ENCODE results near the gene SUPT20HL1.
"Not testable (repeated sequence)": the region's sequence is repeated elsewhere in the genome, so short reads cannot be mapped to it uniquely, and the experiment has no call there.

The SUPT20HL1 gene
- 0 to 0.10 (median 0) reads per million in 9 experiments for total RNA-seq

DNA sequence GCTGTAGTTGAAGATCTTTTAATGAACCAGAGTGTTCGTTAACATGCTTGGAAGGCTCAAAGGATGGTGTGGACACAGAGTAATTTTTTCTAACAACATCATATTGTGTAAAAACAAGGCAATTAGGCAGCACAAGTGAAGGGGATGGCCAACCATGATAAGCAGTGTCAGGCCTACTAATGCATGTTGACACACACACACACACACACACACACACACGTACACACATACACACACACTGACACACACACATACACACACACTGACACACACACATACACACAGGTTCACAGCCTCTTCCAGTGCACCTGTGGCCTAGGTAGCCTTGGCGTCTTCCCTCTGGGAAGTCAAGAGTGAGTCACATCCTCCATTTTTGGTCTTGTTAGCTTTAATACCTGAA is at the start of gene SUPT20HL1:
Gene SUPT20HL1, plus strand, starts transcription at position 368 of the 400 bp plus-strand sequence. CDS start 2,122 bp downstream, outside the sequence.
- Mint-ChIP-seq H3K36me3 (ENCODE audit: insufficient read depth) (no peaks in the 10 kb centered on the region), H3K27ac (peak within 1 kb of the TSS in 1 of 2 donors; percentile 63), H3K4me3 (no peak within 1 kb of the TSS), H3K9me3 (no peaks in the 10 kb centered on the region), H3K4me1 (ENCODE audit: low read depth in 2 of 2) (no peaks in the 10 kb centered on the region), H3K27me3 (no peaks in the 10 kb centered on the region)
- DNase-seq (no peak), ATAC-seq (replicated peaks) (no peak)

DNA sequence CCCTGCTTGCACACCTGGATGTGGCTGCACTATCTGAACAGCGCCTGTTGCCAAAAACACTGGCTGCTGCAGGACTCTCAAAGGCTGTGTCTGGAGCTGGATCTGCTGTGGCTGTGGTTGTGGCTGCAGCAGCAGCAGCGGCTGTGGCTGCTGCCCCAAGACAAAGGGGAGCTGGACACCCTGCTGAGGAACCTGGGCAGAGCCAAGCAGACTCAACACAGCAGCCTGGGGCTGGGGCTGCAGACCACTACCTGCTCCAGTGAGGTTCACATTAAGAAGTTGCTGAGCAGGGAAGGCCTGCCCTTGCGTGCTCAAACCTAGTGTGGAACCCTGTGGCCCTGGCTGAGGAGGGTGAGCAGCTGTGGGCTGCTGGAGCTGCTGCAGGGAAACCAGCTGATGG is 49.5 kb upstream of the SUPT20HL1 start:
- H3K4me3 Mint-ChIP-seq; H3K27ac Mint-ChIP-seq; H3K4me1 Mint-ChIP-seq (ENCODE audit: low read depth in 2 of 2); H3K9me3 Mint-ChIP-seq; H3K36me3 Mint-ChIP-seq (ENCODE audit: insufficient read depth); H3K27me3 Mint-ChIP-seq; DNase-seq; ATAC-seq (replicated peaks): not testable (repeated sequence)

DNA sequence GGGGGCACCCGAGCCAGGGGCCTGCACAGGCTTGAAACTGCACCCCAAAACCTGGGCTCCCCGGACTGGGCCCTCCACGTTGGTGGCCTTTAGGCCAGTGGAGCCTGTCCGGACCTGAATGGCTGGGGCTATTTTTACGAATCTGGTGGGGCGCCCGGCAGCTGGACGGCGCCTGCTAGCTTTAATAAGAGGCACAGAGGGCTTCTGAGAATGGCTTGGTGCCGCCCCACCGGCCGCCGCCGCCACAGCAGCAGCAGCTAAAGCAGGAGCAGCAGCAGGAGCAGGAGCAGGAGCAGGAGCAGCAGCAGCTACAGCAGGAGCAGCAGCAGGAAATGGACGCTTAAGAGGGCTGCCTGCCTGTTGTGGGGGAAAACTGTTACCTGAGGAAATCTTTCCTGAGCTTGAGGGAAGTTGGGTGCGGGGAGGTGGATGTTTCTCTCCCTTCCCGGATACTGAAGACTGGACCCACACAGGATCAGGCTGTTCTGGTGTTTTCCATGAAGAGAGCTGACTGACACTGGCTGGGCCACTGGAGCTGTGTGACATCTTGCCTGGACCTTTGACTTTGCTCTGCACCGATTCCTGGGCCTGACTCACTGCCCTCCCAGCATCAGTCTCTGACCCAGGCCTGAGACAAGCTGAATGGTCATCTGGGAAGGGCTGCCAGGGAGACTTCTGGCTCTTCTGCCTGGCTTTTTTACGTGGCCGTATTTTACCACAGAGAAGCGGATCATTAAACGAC is 48.8 kb upstream of the SUPT20HL1 start:
- H3K36me3 Mint-ChIP-seq (ENCODE audit: insufficient read depth); H3K27me3 Mint-ChIP-seq; ATAC-seq (replicated peaks); H3K9me3 Mint-ChIP-seq; DNase-seq; H3K4me3 Mint-ChIP-seq; H3K27ac Mint-ChIP-seq; H3K4me1 Mint-ChIP-seq (ENCODE audit: low read depth in 2 of 2): not testable (repeated sequence)

DNA sequence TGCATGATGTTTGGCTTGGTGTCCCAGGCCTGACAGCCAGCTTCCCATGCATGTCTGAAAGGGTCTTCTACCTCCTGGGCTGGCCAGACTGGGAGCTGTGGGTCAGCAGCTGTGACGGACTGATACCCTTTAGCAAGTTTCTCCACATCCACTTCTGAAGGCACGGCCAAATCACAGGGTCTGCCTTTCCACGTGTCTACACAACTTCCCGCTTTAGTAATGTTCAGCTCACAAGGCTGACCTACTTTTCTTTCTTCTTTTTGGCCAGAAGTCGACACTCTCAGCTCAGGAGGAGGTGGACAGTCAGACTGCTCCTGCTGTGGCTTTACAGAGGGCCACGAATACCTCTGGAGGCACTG is 48.2 kb upstream of the SUPT20HL1 start:
- H3K36me3 Mint-ChIP-seq (ENCODE audit: insufficient read depth); H3K4me3 Mint-ChIP-seq; H3K9me3 Mint-ChIP-seq; H3K4me1 Mint-ChIP-seq (ENCODE audit: low read depth in 2 of 2); H3K27ac Mint-ChIP-seq; ATAC-seq (replicated peaks); H3K27me3 Mint-ChIP-seq; DNase-seq: not testable (repeated sequence)

DNA sequence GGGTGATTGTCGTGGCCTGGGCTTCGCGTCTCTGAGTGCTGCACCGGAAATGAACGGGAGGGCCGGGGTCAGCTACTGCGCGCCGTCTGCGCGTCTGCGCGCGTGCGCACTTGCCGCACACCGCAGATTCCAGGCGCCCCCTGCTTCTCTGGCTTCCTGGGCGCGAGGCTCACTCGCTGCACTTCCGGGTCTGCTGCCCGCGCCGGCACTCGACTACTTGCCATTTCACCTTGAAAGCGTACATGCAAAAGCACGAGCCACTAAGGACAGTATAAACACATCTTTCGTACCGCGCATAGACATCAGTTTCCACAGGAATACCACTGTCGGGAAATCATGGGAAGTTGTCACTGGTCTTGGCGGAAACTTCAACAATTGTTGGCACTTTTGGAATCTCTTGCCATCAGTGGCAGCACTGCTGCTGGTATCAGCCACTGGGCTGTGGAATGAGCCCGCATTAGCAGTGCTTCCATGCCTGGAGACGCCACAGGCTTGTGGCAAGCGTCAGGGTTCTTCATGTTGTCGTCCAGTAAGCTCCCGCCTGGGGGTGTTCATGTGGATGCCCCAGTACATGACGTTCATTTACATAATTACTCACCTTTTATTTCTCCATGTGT is 46.3 kb upstream of the SUPT20HL1 start, which contains the start of gene SUPT20HL2:
Gene SUPT20HL2, minus strand, starts transcription at position 51 of the 617 bp plus-strand sequence. CDS start 754 bp downstream, outside the sequence.
- ATAC-seq (replicated peaks): no peak
- H3K4me3 Mint-ChIP-seq: no peak within 1 kb of the TSS
- H3K9me3 Mint-ChIP-seq: no peaks in the 10 kb centered on the region
- no peaks in the 10 kb centered on the region for H3K4me1 Mint-ChIP-seq (ENCODE audit: low read depth in 2 of 2)
- no peaks in the 10 kb centered on the region for H3K36me3 Mint-ChIP-seq (ENCODE audit: insufficient read depth)
- H3K27ac Mint-ChIP-seq: no peak within 1 kb of the TSS
- no peak for DNase-seq
- no peaks in the 10 kb centered on the region for H3K27me3 Mint-ChIP-seq

DNA sequence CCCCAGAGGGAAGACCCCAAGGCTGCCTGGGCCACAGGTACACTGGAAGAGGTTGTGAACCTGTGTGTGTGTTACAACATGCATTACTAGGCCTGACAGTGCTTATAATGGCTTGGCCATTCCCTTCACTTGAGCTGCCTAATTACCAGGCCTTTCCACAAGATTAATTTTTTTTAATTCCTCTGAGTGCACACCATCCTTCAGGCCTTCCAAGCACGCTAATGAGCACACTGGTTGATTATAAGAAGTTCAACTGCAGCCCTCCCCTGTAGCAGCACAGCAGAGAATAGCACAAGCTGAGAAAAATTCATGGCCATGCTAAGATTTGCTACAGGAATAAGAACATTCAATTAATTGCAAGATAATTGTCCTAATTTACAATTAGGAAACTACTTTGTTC is 44.3 kb upstream of the SUPT20HL1 start:
- no peak overlapping the region for H3K27ac Mint-ChIP-seq
- no peaks in the 10 kb centered on the region for H3K9me3 Mint-ChIP-seq
- no peak for DNase-seq
- no peaks in the 10 kb centered on the region for H3K36me3 Mint-ChIP-seq (ENCODE audit: insufficient read depth)
- no peak for ATAC-seq (replicated peaks)
- H3K27me3 Mint-ChIP-seq: no peaks in the 10 kb centered on the region
- H3K4me3 Mint-ChIP-seq: no peak overlapping the region
- no peaks in the 10 kb centered on the region for H3K4me1 Mint-ChIP-seq (ENCODE audit: low read depth in 2 of 2)

DNA sequence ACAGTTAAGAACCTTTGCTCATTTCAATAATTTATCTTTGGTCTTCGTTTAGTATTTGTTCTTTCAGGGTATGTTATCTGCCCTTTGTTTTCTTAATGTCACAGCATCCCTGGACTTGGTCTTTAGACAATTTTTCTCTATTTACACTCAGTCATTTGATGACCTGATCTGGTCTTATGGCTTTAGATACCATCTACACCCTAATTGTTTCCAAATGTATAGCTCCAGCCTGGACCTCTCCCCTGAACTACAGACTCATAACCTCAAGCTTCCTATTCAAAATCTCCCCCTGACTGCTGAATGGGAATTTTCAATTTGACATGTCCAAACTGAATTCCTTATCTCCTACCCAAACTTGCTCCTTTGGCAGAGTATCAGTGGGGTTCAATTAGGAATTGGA is 42.9 kb upstream of the SUPT20HL1 start:
- ATAC-seq (replicated peaks) (no peak), DNase-seq (no peak)
- Mint-ChIP-seq H3K4me3 (no peak overlapping the region), H3K4me1 (ENCODE audit: low read depth in 2 of 2) (no peaks in the 10 kb centered on the region), H3K9me3 (no peaks in the 10 kb centered on the region), H3K36me3 (ENCODE audit: insufficient read depth) (no peaks in the 10 kb centered on the region), H3K27ac (no peak overlapping the region), H3K27me3 (no peaks in the 10 kb centered on the region)

DNA sequence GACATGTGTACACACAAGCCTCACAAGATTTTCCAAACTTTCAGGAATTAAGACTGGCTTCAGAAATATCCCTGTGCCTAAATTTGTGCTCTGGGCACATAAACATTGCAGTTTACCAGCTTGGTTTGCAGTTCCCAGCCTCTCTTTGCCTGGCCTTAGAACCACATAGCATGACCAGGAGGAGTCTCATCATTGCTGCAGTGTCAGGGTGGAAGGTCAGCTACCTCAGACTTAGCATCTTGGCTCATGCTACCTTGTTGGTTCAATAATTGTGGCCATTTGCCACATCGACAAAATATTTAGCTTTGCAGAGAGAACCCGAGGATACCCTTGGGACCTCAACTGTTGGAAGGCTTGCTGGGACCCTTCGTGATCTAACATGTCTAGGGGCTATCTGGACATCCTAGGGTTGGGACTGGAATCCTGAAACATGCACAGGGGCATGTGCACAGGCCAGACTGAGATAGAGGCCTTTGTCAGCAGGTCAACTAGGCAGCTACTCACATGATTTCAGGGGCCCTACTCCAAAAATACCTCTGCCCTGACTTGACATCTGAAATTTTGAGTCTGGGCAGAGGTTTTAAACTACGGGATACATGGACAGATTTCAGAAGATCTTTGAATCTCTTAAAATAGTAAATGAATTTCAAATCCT is 38.6 kb upstream of the SUPT20HL1 start:
- no peaks in the 10 kb centered on the region for H3K9me3 Mint-ChIP-seq
- DNase-seq (no peak), ATAC-seq (replicated peaks) (no peak)
- no peaks in the 10 kb centered on the region for H3K36me3 Mint-ChIP-seq (ENCODE audit: insufficient read depth)
- peaks cover 14 to 17% of the 10 kb centered on the region in 2 donors for H3K27me3 Mint-ChIP-seq
- no peaks in the 10 kb centered on the region for H3K4me1 Mint-ChIP-seq (ENCODE audit: low read depth in 2 of 2)
- no peak overlapping the region for H3K27ac Mint-ChIP-seq
- H3K4me3 Mint-ChIP-seq: no peak overlapping the region

DNA sequence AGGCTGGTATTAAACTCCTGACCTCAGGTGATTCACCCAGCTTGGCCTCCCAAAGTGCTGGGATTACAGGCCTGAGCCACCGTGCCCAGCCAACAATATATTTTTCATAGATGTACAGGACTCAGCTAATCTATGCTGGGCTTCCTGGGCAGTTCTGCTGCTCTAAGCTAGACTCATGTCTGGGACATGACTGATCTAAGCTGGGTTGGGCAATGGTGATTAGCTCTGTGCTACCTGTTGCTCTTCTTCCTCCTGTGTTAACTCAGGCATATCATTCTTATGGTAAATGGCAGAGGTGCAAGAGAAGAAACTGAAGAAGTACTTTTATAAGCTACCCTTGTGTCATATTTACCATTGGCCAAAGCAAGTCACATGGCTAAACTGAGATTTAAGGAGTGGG is 35.2 kb upstream of the SUPT20HL1 start:
- Mint-ChIP-seq H3K4me1 (ENCODE audit: low read depth in 2 of 2) (no peaks in the 10 kb centered on the region), H3K36me3 (ENCODE audit: insufficient read depth) (no peaks in the 10 kb centered on the region), H3K27me3 (peaks cover 16 to 22% of the 10 kb centered on the region in 2 donors), H3K27ac (no peak overlapping the region), H3K4me3 (no peak overlapping the region), H3K9me3 (no peaks in the 10 kb centered on the region)
- DNase-seq (no peak), ATAC-seq (replicated peaks) (no peak)

DNA sequence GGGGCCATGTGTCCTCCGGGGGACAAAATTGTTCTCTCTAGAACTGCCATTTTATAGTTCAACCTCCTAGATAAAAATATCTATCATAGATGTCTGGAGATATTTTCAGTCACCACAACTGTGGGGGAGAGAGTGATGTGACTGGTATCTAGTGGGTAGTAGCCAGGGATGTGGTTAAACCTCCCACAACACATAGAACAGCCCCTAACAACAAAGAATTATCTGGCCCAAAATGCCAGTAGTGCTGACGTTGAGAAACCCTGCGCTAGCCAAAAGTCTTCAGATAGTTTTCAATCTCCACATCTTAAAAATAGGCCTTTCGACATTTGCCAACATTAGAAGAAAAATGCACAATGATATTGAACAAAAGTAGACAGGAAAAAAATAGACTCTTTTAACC is 27.6 kb upstream of the SUPT20HL1 start:
- no peak for DNase-seq
- no peak overlapping the region for H3K27ac Mint-ChIP-seq

DNA sequence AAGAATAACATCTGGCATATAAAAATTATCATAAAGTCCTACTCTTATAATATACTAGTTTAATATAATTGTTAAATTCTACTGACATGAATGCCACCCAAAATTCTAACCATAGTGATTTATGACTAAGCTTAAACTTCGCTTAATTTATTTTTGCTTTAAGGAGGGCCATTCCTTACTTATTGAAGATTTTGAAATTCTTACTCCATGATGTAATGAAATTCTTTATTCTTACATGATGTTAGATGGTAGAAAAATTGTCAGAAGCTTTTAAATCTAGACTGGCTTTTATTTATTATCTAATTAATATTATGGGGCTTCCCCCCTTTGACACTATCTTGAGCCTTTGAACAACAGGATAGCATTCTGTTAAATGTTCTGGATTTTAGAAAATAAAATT is 27.1 kb upstream of the SUPT20HL1 start:
- H3K36me3 Mint-ChIP-seq (ENCODE audit: insufficient read depth): no peaks in the 10 kb centered on the region
- no peak for DNase-seq
- no peaks in the 10 kb centered on the region for H3K4me1 Mint-ChIP-seq (ENCODE audit: low read depth in 2 of 2)
- H3K27me3 Mint-ChIP-seq: peaks cover 12 to 15% of the 10 kb centered on the region in 2 donors
- no peaks in the 10 kb centered on the region for H3K9me3 Mint-ChIP-seq
- no peak overlapping the region for H3K27ac Mint-ChIP-seq
- no peak overlapping the region for H3K4me3 Mint-ChIP-seq
- ATAC-seq (replicated peaks): no peak

More for the DNA sequence above, 27.6 kb upstream of the SUPT20HL1 start:
- H3K27me3 Mint-ChIP-seq: peaks cover 12 to 15% of the 10 kb centered on the region in 2 donors
- ATAC-seq (replicated peaks): no peak
- H3K36me3 Mint-ChIP-seq (ENCODE audit: insufficient read depth): no peaks in the 10 kb centered on the region
- no peak overlapping the region for H3K4me3 Mint-ChIP-seq
- H3K4me1 Mint-ChIP-seq (ENCODE audit: low read depth in 2 of 2): no peaks in the 10 kb centered on the region
- H3K9me3 Mint-ChIP-seq: no peaks in the 10 kb centered on the region

DNA sequence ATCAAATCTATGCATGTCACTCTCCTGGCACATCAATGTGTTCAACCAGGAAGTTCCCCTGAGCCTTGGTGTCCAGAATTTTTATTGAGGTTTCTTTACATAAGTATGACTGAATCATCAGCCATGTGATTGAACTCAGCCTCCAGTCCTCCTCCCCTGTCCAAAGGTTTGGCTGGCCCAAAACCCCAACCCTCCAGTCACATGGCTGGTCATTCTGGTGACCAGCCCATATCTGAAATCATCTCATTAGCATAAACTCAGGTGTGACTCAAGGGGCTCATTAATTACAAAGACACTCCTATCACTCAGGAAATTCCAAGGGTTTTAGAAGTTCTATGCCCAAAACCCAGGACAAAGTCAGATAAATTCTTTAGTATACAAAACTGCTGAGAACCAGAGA is 26.0 kb upstream of the SUPT20HL1 start:
- Mint-ChIP-seq H3K4me3 (no peak overlapping the region), H3K36me3 (ENCODE audit: insufficient read depth) (no peaks in the 10 kb centered on the region), H3K4me1 (ENCODE audit: low read depth in 2 of 2) (no peaks in the 10 kb centered on the region), H3K27ac (no peak overlapping the region), H3K9me3 (no peaks in the 10 kb centered on the region), H3K27me3 (peaks cover 12 to 15% of the 10 kb centered on the region in 2 donors)
- ATAC-seq (replicated peaks) (no peak), DNase-seq (no peak)

DNA sequence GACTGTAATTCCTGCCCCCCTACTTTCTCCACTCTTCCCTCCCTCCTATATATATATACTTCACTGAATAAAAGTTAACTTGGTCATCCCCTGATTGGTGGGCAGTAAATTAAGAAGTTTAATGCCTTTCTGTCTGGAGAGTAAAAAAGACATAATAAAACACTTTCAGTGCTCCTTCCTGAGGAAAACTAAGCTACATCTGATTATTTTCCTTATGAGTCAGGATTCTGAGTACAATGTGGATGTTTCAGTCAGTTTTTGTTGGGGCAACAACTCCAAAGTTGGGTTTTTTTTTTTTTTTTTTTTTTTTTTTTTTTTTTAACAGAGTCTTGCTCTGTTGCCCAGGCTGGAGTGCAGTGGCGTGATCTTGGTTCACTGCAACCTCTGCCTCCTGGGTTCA is 24.6 kb upstream of the SUPT20HL1 start:
- Mint-ChIP-seq H3K4me1 (ENCODE audit: low read depth in 2 of 2) (no peaks in the 10 kb centered on the region), H3K27me3 (peaks cover 12 to 25% of the 10 kb centered on the region in 2 donors), H3K9me3 (no peaks in the 10 kb centered on the region), H3K36me3 (ENCODE audit: insufficient read depth) (no peaks in the 10 kb centered on the region), H3K27ac (no peak overlapping the region), H3K4me3 (no peak overlapping the region)
- DNase-seq (no peak), ATAC-seq (replicated peaks) (no peak)

DNA sequence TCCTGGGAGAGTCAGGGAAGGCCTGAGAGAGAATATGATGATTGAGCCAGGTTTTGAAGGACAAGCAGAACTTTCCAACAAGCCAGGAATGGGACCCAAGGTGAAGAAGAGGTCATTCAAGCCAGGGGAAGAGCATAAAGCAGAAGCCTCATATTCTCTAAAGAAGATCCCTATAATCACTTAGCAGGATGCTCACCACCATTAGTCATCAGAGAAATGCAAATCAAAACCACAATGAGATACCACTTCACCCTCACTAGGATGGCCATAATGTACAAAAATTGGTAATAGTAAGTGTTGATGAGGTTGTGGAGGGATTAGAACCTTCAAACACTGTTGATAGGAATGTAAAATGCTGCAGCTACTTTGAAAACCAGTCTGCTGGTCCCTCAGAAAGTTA is 20.5 kb upstream of the SUPT20HL1 start:
- ATAC-seq (replicated peaks) (no peak), DNase-seq (no peak)
- Mint-ChIP-seq H3K36me3 (ENCODE audit: insufficient read depth) (no peaks in the 10 kb centered on the region), H3K4me1 (ENCODE audit: low read depth in 2 of 2) (peaks cover 0 to 3% of the 10 kb centered on the region in 2 donors), H3K27me3 (peaks cover 0 to 15% of the 10 kb centered on the region in 2 donors), H3K9me3 (no peaks in the 10 kb centered on the region), H3K27ac (no peak overlapping the region), H3K4me3 (no peak overlapping the region)

Data from effector memory CD8-positive, alpha-beta T cell (primary cell).